ENCODE results near the gene RAB11FIP3. TPM values are rescaled to one million over a fixed set of nuclear protein-coding genes. Genes with fewer than 3 reads are reported as not detected.
A peak's percentile ranks its signal among the peaks of the same experiment; 100 is the strongest.

The RAB11FIP3 gene
- total RNA-seq, 1 donor from 2014 or later: 81.5 TPM

DNA sequence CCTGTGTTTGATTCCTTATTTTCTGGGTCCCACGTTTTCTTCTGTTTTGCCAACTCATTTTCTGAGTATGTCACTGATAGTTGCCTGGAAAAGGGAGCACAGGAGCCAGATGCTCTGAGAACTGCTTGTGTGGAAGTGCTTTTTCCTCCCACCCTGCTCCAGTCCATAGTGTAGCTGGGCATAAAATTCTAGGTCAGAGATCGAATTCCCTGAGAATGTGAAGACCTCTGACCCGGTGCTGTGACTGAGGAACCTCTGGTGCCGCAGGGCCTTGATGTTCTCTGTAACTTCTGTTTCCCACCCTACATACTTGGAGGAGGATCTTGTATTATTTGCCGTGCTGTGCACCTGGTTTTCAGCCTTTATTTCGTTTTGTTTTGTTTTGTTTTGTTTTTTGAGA, 82.5 kb downstream of the RAB11FIP3 start:
- Mint-ChIP-seq H3K4me3 (ENCODE audit: unreplicated experiment) (peak overlapping the region; percentile 81), H3K36me3 (ENCODE audit: low read depth, unreplicated experiment) (peaks cover 37% of the 10 kb centered on the region), H3K27ac (ENCODE audit: unreplicated experiment) (peak overlapping the region; percentile 87), H3K4me1 (ENCODE audit: unreplicated experiment) (peaks cover 25% of the 10 kb centered on the region), H3K9me3 (ENCODE audit: unreplicated experiment) (no peaks in the 10 kb centered on the region), H3K27me3 (ENCODE audit: unreplicated experiment) (peaks cover 6% of the 10 kb centered on the region)
- TF ChIP-seq, protein P1, sequence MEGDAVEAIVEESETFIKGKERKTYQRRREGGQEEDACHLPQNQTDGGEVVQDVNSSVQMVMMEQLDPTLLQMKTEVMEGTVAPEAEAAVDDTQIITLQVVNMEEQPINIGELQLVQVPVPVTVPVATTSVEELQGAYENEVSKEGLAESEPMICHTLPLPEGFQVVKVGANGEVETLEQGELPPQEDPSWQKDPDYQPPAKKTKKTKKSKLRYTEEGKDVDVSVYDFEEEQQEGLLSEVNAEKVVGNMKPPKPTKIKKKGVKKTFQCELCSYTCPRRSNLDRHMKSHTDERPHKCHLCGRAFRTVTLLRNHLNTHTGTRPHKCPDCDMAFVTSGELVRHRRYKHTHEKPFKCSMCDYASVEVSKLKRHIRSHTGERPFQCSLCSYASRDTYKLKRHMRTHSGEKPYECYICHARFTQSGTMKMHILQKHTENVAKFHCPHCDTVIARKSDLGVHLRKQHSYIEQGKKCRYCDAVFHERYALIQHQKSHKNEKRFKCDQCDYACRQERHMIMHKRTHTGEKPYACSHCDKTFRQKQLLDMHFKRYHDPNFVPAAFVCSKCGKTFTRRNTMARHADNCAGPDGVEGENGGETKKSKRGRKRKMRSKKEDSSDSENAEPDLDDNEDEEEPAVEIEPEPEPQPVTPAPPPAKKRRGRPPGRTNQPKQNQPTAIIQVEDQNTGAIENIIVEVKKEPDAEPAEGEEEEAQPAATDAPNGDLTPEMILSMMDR (IDR thresholded peaks at IDR 0.05; ENCODE audit: unreplicated experiment): no peak
- DNase-seq (ENCODE audit: low spot score): no peak

DNA sequence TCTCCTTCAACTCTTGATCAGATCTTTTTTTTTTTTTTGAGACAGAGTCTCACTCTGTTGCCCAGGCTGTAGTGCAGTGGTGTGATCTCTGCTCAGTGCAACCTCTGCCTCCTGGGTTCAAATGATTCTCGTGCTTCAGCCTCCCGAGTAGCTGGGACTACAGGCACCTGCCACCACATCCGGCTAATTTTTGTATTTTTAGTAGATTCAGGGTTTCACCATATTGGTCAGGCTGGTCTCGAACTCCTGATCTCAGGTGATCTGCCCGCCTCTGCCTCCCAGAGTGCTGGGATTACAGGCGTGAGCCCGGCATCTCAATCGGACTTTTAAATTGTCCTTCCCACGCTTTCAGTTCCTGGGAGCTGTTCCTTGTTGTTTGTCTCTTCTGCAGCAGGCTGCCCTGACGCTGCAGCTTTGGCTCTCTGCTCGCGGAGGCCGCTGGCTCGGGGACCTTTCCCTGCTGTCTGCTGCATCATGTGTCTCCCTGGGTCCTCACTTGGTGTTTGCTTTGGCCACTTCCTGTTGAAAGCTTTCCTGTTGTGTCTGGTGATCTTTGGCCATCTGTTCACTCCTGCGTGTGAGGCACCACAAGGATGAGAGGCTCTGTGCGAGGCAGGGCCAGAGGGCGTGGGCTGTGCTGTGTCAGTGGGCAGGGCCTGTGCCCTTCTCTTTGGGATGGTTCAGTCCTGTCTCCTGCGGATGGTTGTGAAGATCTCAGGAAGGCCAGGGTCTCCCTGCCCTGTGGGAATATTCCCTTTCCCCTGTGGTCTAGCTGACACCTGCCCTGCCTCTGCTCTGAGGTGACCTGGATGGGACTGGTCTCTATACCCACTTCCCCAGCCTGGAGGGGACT, 83.7 kb downstream of the RAB11FIP3 start:
- Mint-ChIP-seq H3K27me3 (ENCODE audit: unreplicated experiment) (peaks cover 3% of the 10 kb centered on the region), H3K4me3 (ENCODE audit: unreplicated experiment) (peak overlapping the region; percentile 67), H3K27ac (ENCODE audit: unreplicated experiment) (peak overlapping the region; percentile 80), H3K4me1 (ENCODE audit: unreplicated experiment) (peaks cover 25% of the 10 kb centered on the region), H3K36me3 (ENCODE audit: low read depth, unreplicated experiment) (peaks cover 45% of the 10 kb centered on the region), H3K9me3 (ENCODE audit: unreplicated experiment) (no peaks in the 10 kb centered on the region)
- TF ChIP-seq, protein P1 (IDR thresholded peaks at IDR 0.05; ENCODE audit: unreplicated experiment): no peak
- DNase-seq (ENCODE audit: low spot score): no peak

DNA sequence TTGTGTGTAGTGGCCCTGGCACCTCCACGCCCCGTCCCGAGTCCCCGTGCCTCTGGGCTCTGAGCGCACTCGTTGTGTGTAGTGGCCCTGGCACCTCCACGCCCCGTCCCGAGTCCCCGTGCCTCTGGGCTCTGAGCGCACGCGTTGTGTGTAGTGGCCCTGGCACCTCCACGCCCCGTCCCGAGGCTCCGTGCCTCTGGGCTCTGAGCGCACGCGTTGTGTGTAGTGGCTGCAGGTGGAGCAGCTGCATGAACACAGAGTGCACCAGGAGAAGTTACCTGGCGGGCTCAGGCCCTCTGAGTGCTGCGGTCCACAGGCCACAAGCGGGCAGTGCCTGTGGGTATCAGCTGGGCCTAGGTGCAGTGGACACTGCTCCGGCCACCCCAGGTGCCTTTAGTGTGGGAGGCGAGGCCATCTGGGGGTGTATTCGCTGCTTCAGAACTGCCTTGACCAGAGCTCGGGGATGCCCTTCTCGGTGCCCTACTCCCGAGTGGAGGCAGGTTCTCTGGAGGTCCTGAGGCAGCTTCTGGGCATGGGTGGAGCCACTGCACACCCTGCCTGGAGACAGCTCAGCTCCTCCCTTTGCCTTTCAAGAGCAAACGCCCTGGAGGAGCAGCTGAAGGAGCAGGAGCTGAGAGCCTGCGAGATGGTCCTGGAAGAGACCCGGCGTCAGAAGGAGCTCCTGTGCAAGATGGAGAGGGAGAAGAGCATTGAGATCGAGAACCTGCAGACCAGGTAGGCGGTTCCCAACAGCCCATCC, 84.8 kb downstream of the RAB11FIP3 start:
- TF ChIP-seq, protein P1 (IDR thresholded peaks at IDR 0.05; ENCODE audit: unreplicated experiment): no peak
- Mint-ChIP-seq H3K4me3 (ENCODE audit: unreplicated experiment) (peak overlapping the region; percentile 51), H3K27me3 (ENCODE audit: unreplicated experiment) (peaks cover 3% of the 10 kb centered on the region), H3K4me1 (ENCODE audit: unreplicated experiment) (peaks cover 25% of the 10 kb centered on the region), H3K27ac (ENCODE audit: unreplicated experiment) (no peak overlapping the region), H3K36me3 (ENCODE audit: low read depth, unreplicated experiment) (peaks cover 50% of the 10 kb centered on the region), H3K9me3 (ENCODE audit: unreplicated experiment) (no peaks in the 10 kb centered on the region)
- no peak for DNase-seq (ENCODE audit: low spot score)

DNA sequence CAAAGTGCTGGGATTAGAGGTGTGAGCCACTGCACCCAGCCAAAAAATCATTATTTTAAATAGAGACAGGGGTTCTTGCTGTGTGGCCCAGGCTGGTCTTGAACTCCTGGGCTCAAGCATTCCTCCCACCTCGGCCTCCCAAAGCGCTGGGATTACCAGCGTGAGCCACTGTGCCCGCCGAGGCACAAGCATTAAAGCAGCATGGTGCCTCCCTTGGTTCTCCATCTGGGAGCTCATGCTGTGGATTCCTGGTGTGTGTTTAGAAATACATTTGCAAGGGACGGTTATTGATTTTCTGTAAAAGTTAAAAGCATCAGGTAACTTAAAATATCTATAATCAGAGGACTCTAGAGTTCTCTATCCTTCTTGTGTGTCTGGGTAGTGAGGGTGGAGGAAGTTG, 87.4 kb downstream of the RAB11FIP3 start:
- H3K36me3 Mint-ChIP-seq (ENCODE audit: low read depth, unreplicated experiment): peaks cover 44% of the 10 kb centered on the region
- no peak overlapping the region for H3K4me3 Mint-ChIP-seq (ENCODE audit: unreplicated experiment)
- peaks cover 5% of the 10 kb centered on the region for H3K27me3 Mint-ChIP-seq (ENCODE audit: unreplicated experiment)
- no peaks in the 10 kb centered on the region for H3K9me3 Mint-ChIP-seq (ENCODE audit: unreplicated experiment)
- H3K4me1 Mint-ChIP-seq (ENCODE audit: unreplicated experiment): peaks cover 15% of the 10 kb centered on the region
- TF ChIP-seq, protein P1 (IDR thresholded peaks at IDR 0.05; ENCODE audit: unreplicated experiment): no peak
- no peak overlapping the region for H3K27ac Mint-ChIP-seq (ENCODE audit: unreplicated experiment)
- no peak for DNase-seq (ENCODE audit: low spot score)

Data from endothelial cell (in vitro differentiated cells).